Caco-2 (cell line): ENCODE measurements around the gene LARP1. TPM values are rescaled to one million over a fixed set of nuclear protein-coding genes. Genes with fewer than 3 reads are reported as not detected.

Experiments
- BruUV-seq: library from RNA; stranded (reverse); fragments of 400-500 nt; replicated peaks from 2 replicates; lab custom pipeline; 2021; lab: Mats Ljungman, UMichigan
- CTCF ChIA-PET: fragments of 300-600 bp; sonication (Branson Sonifier 250); formaldehyde crosslinking; loops from one replicate; lab custom pipeline; 2022; ENCODE audit warnings: antibody characterized with exemption; lab: Charles Lee
- POLR2A ChIA-PET: fragments of 300-600 bp; sonication (Branson Sonifier 250); formaldehyde crosslinking; loops from one replicate; lab custom pipeline; 2022; ENCODE audit warnings: antibody characterized with exemption; lab: Charles Lee
- DNase-seq, 2 experiments: peaks; one replicate each; pipeline versions ENCODE4 v3.0.0 to v3.0.0-alpha.2; 2020 to 2022
- H3K27me3 ChIP-seq: replicated peaks from 2 replicates; pipeline ENCODE4 v1.6.0; 2011; ENCODE audit warnings: low read length; ENCODE audit not compliant: control insufficient read depth, insufficient read depth
- H3K36me3 ChIP-seq: 2 replicates; pipeline ENCODE4 v1.5.1; 2011; ENCODE audit warnings: low read length; ENCODE audit not compliant: control insufficient read depth, insufficient read depth
- H3K4me1 ChIP-seq: fragments of 250-450 bp; sonication (Bioruptor Pico); 2 replicates; pipeline ENCODE4 v1.5.1; 2020; ENCODE audit warnings: mild to moderate bottlenecking
- H3K4me3 ChIP-seq: 2 replicates; pipeline ENCODE4 v1.5.1; 2011; ENCODE audit warnings: low read depth, mild to moderate bottlenecking, control low read depth, low read length
- H3K9me3 ChIP-seq: fragments of 250-450 bp; sonication (Bioruptor Pico); 2 replicates; pipeline ENCODE4 v1.5.1; 2020; ENCODE audit warnings: mild to moderate bottlenecking, moderate library complexity
- H3K27ac Mint-ChIP-seq: one replicate; pipeline ENCODE4 v1.8.0; 2022; ENCODE audit warnings: mixed read lengths; ENCODE audit not compliant: unreplicated experiment
- H3K27me3 Mint-ChIP-seq: one replicate; pipeline ENCODE4 v1.8.0; 2022; ENCODE audit warnings: mixed read lengths; ENCODE audit not compliant: insufficient read depth, unreplicated experiment
- H3K36me3 Mint-ChIP-seq: one replicate; pipeline ENCODE4 v1.8.0; 2022; ENCODE audit warnings: mild to moderate bottlenecking, mixed read lengths; ENCODE audit not compliant: insufficient read depth, unreplicated experiment
- H3K4me1 Mint-ChIP-seq: one replicate; pipeline ENCODE4 v1.8.0; 2022; ENCODE audit warnings: low read depth, mixed read lengths; ENCODE audit not compliant: unreplicated experiment
- H3K4me3 Mint-ChIP-seq: one replicate; pipeline ENCODE4 v1.8.0; 2022; ENCODE audit warnings: mild to moderate bottlenecking, moderate library complexity, mixed read lengths; ENCODE audit not compliant: unreplicated experiment
- H3K9me3 Mint-ChIP-seq: one replicate; pipeline ENCODE4 v1.8.0; 2022; ENCODE audit warnings: mixed read lengths; ENCODE audit not compliant: unreplicated experiment
- intact Hi-C: fragments of 100-400 bp; cut with micrococcal nuclease; formaldehyde crosslinking; loops from one replicate; pipeline ENCODE4 v1.10.0; 2022; ENCODE audit not compliant: unreplicated experiment
- total RNA-seq: library from RNA; stranded (reverse); gene quantifications from 2 replicates; pipeline ENCODE4 v1.2.3, GENCODE V29; 2022
- TF ChIP-seq, protein P1 (sequence below), 2 experiments: fragments of 200-600 bp in 1 of 2; IDR thresholded peaks; 1 replicate in 1 of 2; 2 replicates in 1 of 2; pipeline versions ENCODE4 v1.5.1 to v1.8.0; 2011 to 2022; ENCODE audit warnings: antibody characterized with exemption in 1 of 2, control low read depth in 1 of 2, inconsistent platforms in 1 of 2, low read depth in 1 of 2, low read length in 1 of 2, mild to moderate bottlenecking in 1 of 2, moderate library complexity in 1 of 2; ENCODE audit not compliant: insufficient read depth in 1 of 2, severe bottlenecking in 1 of 2, unreplicated experiment in 1 of 2

LARP1 gene
- total RNA-seq, 1 experiment from 2014 or later = 372 TPM

DNA sequence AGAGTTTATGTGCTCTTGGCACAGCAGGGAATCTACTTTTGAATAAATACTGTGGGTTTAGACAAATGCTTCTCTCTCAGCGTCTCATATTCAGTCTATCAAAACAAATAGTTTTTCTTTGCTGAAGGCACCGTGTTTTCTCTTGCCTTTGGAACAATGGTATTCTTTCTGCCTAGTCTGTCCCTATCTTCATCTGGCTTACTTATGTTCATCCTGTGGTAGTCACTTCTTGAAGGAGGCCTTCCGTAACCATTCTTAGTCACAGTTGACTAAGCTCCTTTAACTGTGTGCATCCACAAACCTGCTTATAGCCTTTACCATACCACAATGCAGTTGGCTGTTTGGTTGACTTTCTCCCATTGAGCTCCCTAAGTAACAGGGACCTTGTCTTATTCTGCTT lies 45.9 kb downstream of the LARP1 start:
- H3K4me3 ChIP-seq = no peak overlapping the region
- Mint-ChIP-seq H3K9me3 (no peaks in the 10 kb centered on the region), H3K27me3 (no peaks in the 10 kb centered on the region), H3K36me3 (peaks cover 98% of the 10 kb centered on the region), H3K27ac (no peak overlapping the region), H3K4me1 (no peaks in the 10 kb centered on the region), H3K4me3 (no peak overlapping the region)
- TF ChIP-seq, protein P1, sequence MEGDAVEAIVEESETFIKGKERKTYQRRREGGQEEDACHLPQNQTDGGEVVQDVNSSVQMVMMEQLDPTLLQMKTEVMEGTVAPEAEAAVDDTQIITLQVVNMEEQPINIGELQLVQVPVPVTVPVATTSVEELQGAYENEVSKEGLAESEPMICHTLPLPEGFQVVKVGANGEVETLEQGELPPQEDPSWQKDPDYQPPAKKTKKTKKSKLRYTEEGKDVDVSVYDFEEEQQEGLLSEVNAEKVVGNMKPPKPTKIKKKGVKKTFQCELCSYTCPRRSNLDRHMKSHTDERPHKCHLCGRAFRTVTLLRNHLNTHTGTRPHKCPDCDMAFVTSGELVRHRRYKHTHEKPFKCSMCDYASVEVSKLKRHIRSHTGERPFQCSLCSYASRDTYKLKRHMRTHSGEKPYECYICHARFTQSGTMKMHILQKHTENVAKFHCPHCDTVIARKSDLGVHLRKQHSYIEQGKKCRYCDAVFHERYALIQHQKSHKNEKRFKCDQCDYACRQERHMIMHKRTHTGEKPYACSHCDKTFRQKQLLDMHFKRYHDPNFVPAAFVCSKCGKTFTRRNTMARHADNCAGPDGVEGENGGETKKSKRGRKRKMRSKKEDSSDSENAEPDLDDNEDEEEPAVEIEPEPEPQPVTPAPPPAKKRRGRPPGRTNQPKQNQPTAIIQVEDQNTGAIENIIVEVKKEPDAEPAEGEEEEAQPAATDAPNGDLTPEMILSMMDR (IDR thresholded peaks at IDR 0.05; ENCODE audit: insufficient read depth in 1 of 2, low read depth in 1 of 2, low read length in 1 of 2, severe bottlenecking in 1 of 2, unreplicated experiment in 1 of 2) = no peak
- H3K9me3 ChIP-seq = no peaks in the 10 kb centered on the region
- no peaks in the 10 kb centered on the region for H3K27me3 ChIP-seq
- H3K4me1 ChIP-seq = peaks cover 3% of the 10 kb centered on the region; the same call in 1 of the 2 replicates
- intact Hi-C loops = no loop called here
- ChIA-PET CTCF (no interaction called here), POLR2A (no interaction called here)
- peaks cover 22% of the 10 kb centered on the region for H3K36me3 ChIP-seq
- no TSS peak for BruUV-seq
- no peak for DNase-seq

DNA sequence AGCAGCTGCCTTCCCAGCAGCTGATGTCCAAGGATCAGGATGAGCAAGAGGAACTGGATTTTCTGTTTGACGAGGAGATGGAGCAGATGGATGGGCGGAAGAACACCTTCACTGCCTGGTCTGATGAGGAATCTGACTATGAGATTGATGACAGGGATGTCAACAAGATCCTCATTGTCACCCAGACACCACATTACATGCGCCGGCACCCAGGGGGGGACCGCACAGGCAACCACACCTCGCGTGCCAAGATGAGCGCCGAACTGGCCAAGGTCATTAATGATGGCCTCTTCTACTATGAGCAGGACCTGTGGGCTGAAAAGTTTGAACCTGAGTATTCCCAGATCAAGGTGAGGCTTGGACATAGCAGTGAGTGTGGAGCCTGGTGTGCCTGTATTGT lies 46.9 kb downstream of the LARP1 start:
- Mint-ChIP-seq H3K4me3 (no peak overlapping the region), H3K4me1 (no peaks in the 10 kb centered on the region), H3K36me3 (peaks cover 89% of the 10 kb centered on the region), H3K9me3 (no peaks in the 10 kb centered on the region), H3K27ac (peak overlapping the region; percentile 29), H3K27me3 (no peaks in the 10 kb centered on the region)
- Histone ChIP-seq H3K9me3 (no peaks in the 10 kb centered on the region), H3K36me3 (peaks cover 22% of the 10 kb centered on the region), H3K4me3 (no peak overlapping the region), H3K4me1 (no peaks in the 10 kb centered on the region), H3K27me3 (no peaks in the 10 kb centered on the region)
- no peak for DNase-seq
- no TSS peak for BruUV-seq
- ChIA-PET CTCF (no interaction called here), POLR2A (no interaction called here)
- TF ChIP-seq, protein P1 (IDR thresholded peaks at IDR 0.05; ENCODE audit: insufficient read depth in 1 of 2, low read depth in 1 of 2, low read length in 1 of 2, severe bottlenecking in 1 of 2, unreplicated experiment in 1 of 2) = no peak
- intact Hi-C loops = no loop called here

- ChIA-PET POLR2A (no interaction called here), CTCF (no interaction called here)
- Histone ChIP-seq H3K4me1 (peaks cover 3% of the 10 kb centered on the region; the same call in 1 of the 2 replicates), H3K9me3 (no peaks in the 10 kb centered on the region), H3K4me3 (no peak overlapping the region), H3K36me3 (peaks cover 10% of the 10 kb centered on the region), H3K27me3 (no peaks in the 10 kb centered on the region)
- TF ChIP-seq, protein P1 (IDR thresholded peaks at IDR 0.05; ENCODE audit: insufficient read depth in 1 of 2, low read depth in 1 of 2, low read length in 1 of 2, severe bottlenecking in 1 of 2, unreplicated experiment in 1 of 2) = no peak
- Mint-ChIP-seq H3K27ac (no peak overlapping the region), H3K4me3 (no peak overlapping the region), H3K36me3 (peaks cover 86% of the 10 kb centered on the region), H3K4me1 (peaks cover 2% of the 10 kb centered on the region), H3K9me3 (no peaks in the 10 kb centered on the region), H3K27me3 (no peaks in the 10 kb centered on the region)
- BruUV-seq = no TSS peak
- intact Hi-C loops = no loop called here
- DNase-seq = no peak
These were observed 51.0 kb downstream of the LARP1 start for GRCh38 chr5:154806176-154806575.
